ENCODE data around the gene SLC43A3. TPM values are rescaled to one million over a fixed set of nuclear protein-coding genes. Genes with fewer than 3 reads are reported as not detected.

Gene SLC43A3
- total RNA-seq, 4 donors from 2014 or later = 40.9 to 75.9 (median 60.0) TPM

GRCh38 chr11:57376095-57377090 is 50.5 kb downstream of the SLC43A3 start:
- WGBS, 2 donors (ENCODE audit: low coverage in 1 of 2) = 51% methylated on average over 10 of the region's 26 CpGs; no CpG with 5 or more reads in 1 of the 2 donors
- Histone ChIP-seq H3K4me1 (no peaks in the 10 kb centered on the region), H3K36me3 (no peaks in the 10 kb centered on the region), H3K9me3 (no peaks in the 10 kb centered on the region), H3K4me3 (no peak overlapping the region), H3K27ac (no peak overlapping the region), H3K27me3 (peaks cover 15% of the 10 kb centered on the region)
- TF ChIP-seq CTCF (IDR thresholded peaks at IDR 0.05) (no peak), EP300 (IDR thresholded peaks at IDR 0.05) (no peak), POLR2A (IDR thresholded peaks at IDR 0.05) (no peak), POLR2AphosphoS5 (IDR thresholded peaks at IDR 0.05) (no peak)
- ATAC-seq = no peak

GRCh38 chr11:57375490-57375889 is 51.4 kb downstream of the SLC43A3 start:
- WGBS, 2 donors (ENCODE audit: low coverage in 1 of 2) = 55% methylated on average over 2 of the region's 2 CpGs; no CpG with 5 or more reads in 1 of the 2 donors
- Histone ChIP-seq H3K36me3 (no peaks in the 10 kb centered on the region), H3K4me1 (no peaks in the 10 kb centered on the region), H3K9me3 (no peaks in the 10 kb centered on the region), H3K27ac (no peak overlapping the region), H3K4me3 (no peak overlapping the region), H3K27me3 (peaks cover 15% of the 10 kb centered on the region)
- ATAC-seq = no peak
- TF ChIP-seq POLR2A (IDR thresholded peaks at IDR 0.05) (no peak), POLR2AphosphoS5 (IDR thresholded peaks at IDR 0.05) (no peak), EP300 (IDR thresholded peaks at IDR 0.05) (no peak), CTCF (IDR thresholded peaks at IDR 0.05) (no peak)

GRCh38 chr11:57374966-57375365 is 52.0 kb downstream of the SLC43A3 start:
- Histone ChIP-seq H3K36me3 (no peaks in the 10 kb centered on the region), H3K4me3 (no peak overlapping the region), H3K9me3 (no peaks in the 10 kb centered on the region), H3K4me1 (no peaks in the 10 kb centered on the region), H3K27ac (no peak overlapping the region), H3K27me3 (peaks cover 14% of the 10 kb centered on the region)
- TF ChIP-seq CTCF (IDR thresholded peaks at IDR 0.05) (no peak), EP300 (IDR thresholded peaks at IDR 0.05) (no peak), POLR2A (IDR thresholded peaks at IDR 0.05) (no peak), POLR2AphosphoS5 (IDR thresholded peaks at IDR 0.05) (no peak)
- no peak for ATAC-seq
- WGBS, 2 donors (ENCODE audit: low coverage in 1 of 2) = 93 to 100% methylated on average over 2 to 3 of the region's 3 CpGs

- no peak overlapping the region for H3K4me3 ChIP-seq
- H3K4me1 ChIP-seq = no peaks in the 10 kb centered on the region
- no peak for TF ChIP-seq POLR2AphosphoS5 (IDR thresholded peaks at IDR 0.05)
- TF ChIP-seq POLR2A (IDR thresholded peaks at IDR 0.05) = no peak
- no peak for TF ChIP-seq CTCF (IDR thresholded peaks at IDR 0.05)
- no peak for TF ChIP-seq EP300 (IDR thresholded peaks at IDR 0.05)
- no peak overlapping the region for H3K27ac ChIP-seq
- no peaks in the 10 kb centered on the region for H3K9me3 ChIP-seq
- no peaks in the 10 kb centered on the region for H3K36me3 ChIP-seq
- 20 to 33% methylated on average over 2 to 3 of the region's 3 CpGs for WGBS, 2 donors (ENCODE audit: low coverage in 1 of 2)
- no peak for ATAC-seq
- H3K27me3 ChIP-seq = peaks cover 15% of the 10 kb centered on the region
These were observed 53.8 kb downstream of the SLC43A3 start for GRCh38 chr11:57373146-57373545.

GRCh38 chr11:57370941-57371340 is 56.0 kb downstream of the SLC43A3 start:
- Histone ChIP-seq H3K27me3 (peaks cover 20% of the 10 kb centered on the region), H3K9me3 (no peaks in the 10 kb centered on the region), H3K4me1 (no peaks in the 10 kb centered on the region), H3K36me3 (no peaks in the 10 kb centered on the region), H3K4me3 (no peak overlapping the region), H3K27ac (no peak overlapping the region)
- no peak for ATAC-seq
- no peak for TF ChIP-seq POLR2AphosphoS5 (IDR thresholded peaks at IDR 0.05)
- TF ChIP-seq EP300 (IDR thresholded peaks at IDR 0.05) = no peak
- TF ChIP-seq POLR2A (IDR thresholded peaks at IDR 0.05) = no peak
- TF ChIP-seq CTCF (IDR thresholded peaks at IDR 0.05) = no peak

Measured in gastroesophageal sphincter (tissue), 4 donors.